Activated T-cell treated with anti-CD3 and anti-CD28 coated beads for 48 hours (primary cell): Measurements from ENCODE around the gene SUMF2.
"Not testable (repeated sequence)": the region's sequence is repeated elsewhere in the genome, so short reads cannot be mapped to it uniquely, and the experiment has no call there.

Experiments
- DNase-seq: peaks from one replicate; pipeline ENCODE4 v3.0.0-alpha.2; 2020; ENCODE audit warnings: low read depth

SUMF2 gene

GRCh38 chr7:56107954-56108258 lies 43.8 kb downstream of the SUMF2 start:
- DNase-seq, result no peak

- DNase-seq, result no peak
Observed at GRCh38 chr7:56110611-56111010, 46.5 kb downstream of the SUMF2 start.

- not testable (repeated sequence) for DNase-seq
Observed at GRCh38 chr7:56112244-56112643, 48.2 kb downstream of the SUMF2 start.

GRCh38 chr7:56115852-56116538 lies 51.9 kb downstream of the SUMF2 start, which contains the start of gene NUPR2:
NUPR2 (minus strand) TSS chr7:56116417; CDS start chr7:56116314, 103 bp downstream.
- DNase-seq, result no peak

GRCh38 chr7:56121440-56121839 lies 57.4 kb downstream of the SUMF2 start:
- no peak for DNase-seq

GRCh38 chr7:56124981-56125380 lies 60.9 kb downstream of the SUMF2 start:
- DNase-seq, result no peak

GRCh38 chr7:56125831-56126230 lies 61.7 kb downstream of the SUMF2 start:
- DNase-seq, result no peak

GRCh38 chr7:56127241-56127975 lies 63.3 kb downstream of the SUMF2 start:
- no peak for DNase-seq
